ENCODE data around the gene TMEM30A.

TMEM30A gene

DNA sequence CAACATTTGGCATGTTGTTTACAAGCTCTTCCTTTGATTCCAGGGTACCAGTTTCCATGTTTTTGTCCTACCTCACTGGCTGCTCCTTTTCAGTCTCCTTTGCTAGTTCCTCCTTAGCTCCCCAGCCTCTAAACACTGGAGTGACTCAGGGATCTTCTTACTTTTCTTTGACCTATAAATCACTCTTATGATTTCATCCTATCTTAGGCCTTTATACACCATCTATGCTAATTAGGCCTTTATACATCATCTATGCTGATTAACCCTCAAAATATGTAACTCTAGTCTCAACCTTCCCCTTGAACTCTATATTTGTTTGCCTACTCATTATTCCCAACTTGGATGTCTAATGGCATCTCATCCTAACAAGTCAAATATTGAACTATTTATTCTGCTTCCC, 9.5 kb downstream of the TMEM30A start:
- no peak for TF ChIP-seq CTCF (IDR thresholded peaks at IDR 0.05; ENCODE audit: extremely low read depth, missing control alignments)
- DNase-seq (ENCODE audit: low spot score), result no peak

DNA sequence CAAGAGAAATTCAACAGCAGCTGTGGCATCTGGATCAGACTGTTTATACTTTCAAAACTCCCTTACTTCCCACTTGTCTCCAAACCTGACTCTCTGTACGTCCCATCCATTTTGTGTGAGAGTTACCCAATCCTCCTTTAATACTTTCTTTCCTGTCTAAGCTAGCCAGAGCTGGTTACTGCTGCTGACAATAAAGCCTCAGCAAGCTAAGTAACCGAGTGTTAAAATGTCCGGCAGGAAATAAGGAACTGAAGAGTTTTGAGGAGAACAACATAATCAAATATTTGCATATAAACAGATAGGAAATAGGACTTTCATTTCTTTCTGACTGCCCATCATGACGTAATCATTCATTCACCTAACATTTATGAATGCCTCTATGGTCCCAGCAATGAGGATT, 11.6 kb downstream of the TMEM30A start:
- DNase-seq (ENCODE audit: low spot score), result no peak

DNA sequence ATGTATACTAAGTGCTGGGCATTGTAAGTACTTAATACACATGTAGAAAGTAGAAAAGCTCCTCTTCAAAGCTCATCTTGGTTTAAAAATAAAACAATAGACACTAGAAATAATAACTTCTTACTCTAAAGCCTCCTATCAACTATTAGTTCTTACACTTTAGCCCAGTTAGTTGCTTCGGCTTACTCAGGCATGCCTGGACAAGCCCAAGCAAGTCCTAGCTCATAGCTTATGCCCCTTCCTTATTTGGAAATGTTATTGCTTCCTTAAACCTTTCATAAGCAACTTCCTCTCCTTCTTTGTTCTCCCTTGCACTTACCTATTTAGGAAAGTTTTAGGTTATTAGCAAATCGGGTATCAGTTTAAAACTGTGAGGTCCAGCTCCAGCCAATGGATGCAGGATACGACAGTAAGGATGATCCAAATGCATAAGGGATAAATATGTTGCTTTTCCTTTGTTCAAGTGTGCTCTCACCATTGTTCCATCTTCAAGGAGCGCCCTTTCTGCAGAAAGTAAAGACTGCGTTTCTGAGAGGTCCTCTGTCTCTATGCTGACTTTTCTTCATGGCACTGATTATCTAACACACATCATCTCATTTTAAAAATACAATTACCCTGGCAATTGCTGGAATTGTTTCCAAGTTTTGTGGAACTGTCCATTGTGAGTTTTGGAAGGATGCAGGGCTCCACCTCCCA, 12.3 kb downstream of the TMEM30A start:
- no peak for DNase-seq (ENCODE audit: low spot score)

More for the DNA sequence above, 11.6 kb downstream of the TMEM30A start:
- no peak for TF ChIP-seq CTCF (IDR thresholded peaks at IDR 0.05; ENCODE audit: extremely low read depth, missing control alignments)

GRCh38 chr6:75268988-75269354, 15.6 kb downstream of the TMEM30A start:
- DNase-seq (ENCODE audit: low spot score), result no peak
- no peak for TF ChIP-seq CTCF (IDR thresholded peaks at IDR 0.05; ENCODE audit: extremely low read depth, missing control alignments)

More for the DNA sequence above, 12.3 kb downstream of the TMEM30A start:
- TF ChIP-seq CTCF (IDR thresholded peaks at IDR 0.05; ENCODE audit: extremely low read depth, missing control alignments), result no peak

DNA sequence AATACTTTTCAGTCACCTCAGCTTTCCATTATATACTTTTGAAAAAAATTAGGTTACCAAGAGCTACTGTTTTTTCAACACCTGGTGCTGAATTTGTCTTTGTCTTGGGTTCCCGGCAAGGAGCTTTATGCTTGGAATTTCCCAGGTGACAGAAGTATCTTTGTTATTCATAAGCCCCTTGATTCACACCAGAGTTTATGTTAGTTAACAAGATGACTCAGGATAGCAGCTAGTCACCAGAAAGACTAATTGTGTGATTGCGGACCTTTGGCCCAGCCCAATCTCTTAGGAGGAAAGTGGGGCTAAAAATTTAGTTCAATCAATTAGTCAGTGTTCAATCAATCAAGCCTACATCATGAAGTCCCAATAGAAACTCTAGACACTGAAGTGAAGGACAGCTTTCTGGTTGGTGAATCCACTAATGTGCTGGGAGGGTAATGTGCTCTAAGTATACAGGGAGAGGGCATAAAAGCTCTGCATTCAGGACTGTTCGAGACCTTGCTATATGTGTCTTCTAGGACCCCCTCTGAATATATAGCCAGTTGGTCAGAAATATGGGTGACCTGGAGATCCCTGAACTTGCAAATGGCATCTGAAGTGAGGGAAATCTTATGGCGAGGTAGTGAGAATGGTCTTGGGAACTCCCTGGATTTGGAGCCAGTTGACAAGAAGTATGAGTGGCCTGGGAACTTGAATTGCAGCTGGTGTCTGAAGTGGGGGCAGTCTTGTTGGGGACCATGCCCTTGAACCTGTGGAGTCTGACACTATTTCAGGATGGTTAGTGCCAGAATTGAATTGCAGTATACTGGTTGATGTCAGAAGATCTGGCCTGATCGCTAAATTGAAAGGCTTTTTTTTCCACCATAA, 16.2 kb downstream of the TMEM30A start:
- DNase-seq (ENCODE audit: low spot score), result no peak
- no peak for TF ChIP-seq CTCF (IDR thresholded peaks at IDR 0.05; ENCODE audit: extremely low read depth, missing control alignments)

GRCh38 chr6:75267461-75267860, 17.1 kb downstream of the TMEM30A start:
- TF ChIP-seq CTCF (IDR thresholded peaks at IDR 0.05; ENCODE audit: extremely low read depth, missing control alignments), result no peak
- DNase-seq (ENCODE audit: low spot score), result no peak

DNA sequence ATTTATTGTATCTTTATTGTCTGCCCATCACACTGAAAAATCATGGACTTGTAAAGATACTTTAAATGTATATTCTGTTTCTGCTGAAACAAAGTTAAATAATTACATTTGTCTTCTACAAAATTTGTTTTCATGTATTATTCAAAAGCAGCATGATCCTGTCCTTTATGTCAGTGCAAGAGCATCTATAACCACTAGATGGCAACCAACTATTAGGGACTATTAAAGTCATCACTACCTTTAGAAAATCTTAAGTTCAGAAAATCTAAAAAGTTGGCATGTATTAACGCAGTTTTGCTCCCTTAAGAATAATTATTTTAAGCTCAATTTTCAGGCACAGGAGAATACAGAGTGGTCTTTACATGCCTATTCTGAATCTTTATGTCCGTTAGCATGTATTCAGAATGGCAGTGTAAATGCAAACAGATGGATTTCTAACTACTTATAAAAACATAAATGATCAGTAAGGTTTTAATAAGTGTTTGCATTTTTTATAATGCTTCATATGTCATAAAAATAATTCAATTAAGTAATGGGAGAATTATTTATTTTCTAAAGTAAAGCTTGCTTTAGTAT, 17.8 kb downstream of the TMEM30A start:
- peak; percentile 67 for TF ChIP-seq CTCF (IDR thresholded peaks at IDR 0.05; ENCODE audit: extremely low read depth, missing control alignments)
- peak; percentile 26 for DNase-seq (ENCODE audit: low spot score)

All from GM20000 (cell line).